Measurements from ENCODE around the gene SYTL5.

- TF ChIP-seq CTCF (conservative IDR thresholded peaks at IDR 0.05; ENCODE audit: low read depth, low read length) (no peak), EZH2 (IDR thresholded peaks at IDR 0.05; ENCODE audit: low read length, unreplicated experiment) (no peak)
Observed at GRCh38 chrX:38069991-38070390, 63.6 kb downstream of the SYTL5 start.
